Endodermal cell (in vitro differentiated cells): ENCODE measurements around the gene ADAMTS17. TPM values are rescaled to one million over a fixed set of nuclear protein-coding genes. Genes with fewer than 3 reads are reported as not detected.
"Not testable (repeated sequence)": the region's sequence is repeated elsewhere in the genome, so short reads cannot be mapped to it uniquely, and the experiment has no call there.

ENCODE experiments used
- DNase-seq: peaks from one replicate; pipeline ENCODE4 v3.0.0-alpha.2; 2017
- H3K27ac ChIP-seq: 2 replicates; pipeline ENCODE4 v1.5.1; 2013; ENCODE audit warnings: mild to moderate bottlenecking, low read depth, low read length, moderate library complexity
- H3K27me3 ChIP-seq: 2 replicates; pipeline ENCODE4 v1.6.1; 2013; ENCODE audit warnings: mild to moderate bottlenecking, low read length, moderate library complexity; ENCODE audit not compliant: insufficient read depth, control insufficient read depth, poor library complexity, severe bottlenecking
- H3K36me3 ChIP-seq: 2 replicates; pipeline ENCODE4 v1.7.0; 2013; ENCODE audit warnings: mild to moderate bottlenecking, low read length, moderate library complexity; ENCODE audit not compliant: control insufficient read depth, insufficient read depth
- H3K4me1 ChIP-seq: one replicate; pipeline ENCODE4 v1.7.0; 2013; ENCODE audit warnings: low read length; ENCODE audit not compliant: control insufficient read depth, insufficient read depth
- H3K4me3 ChIP-seq: 2 replicates; pipeline ENCODE4 v1.5.1; 2013; ENCODE audit warnings: mild to moderate bottlenecking, low read length, moderate library complexity
- H3K9ac ChIP-seq: 2 replicates; pipeline ENCODE4 v1.6.1; 2013; ENCODE audit warnings: mild to moderate bottlenecking, low read length, moderate library complexity; ENCODE audit not compliant: poor library complexity, severe bottlenecking; ENCODE audit errors: extremely low read depth
- H3K9me3 ChIP-seq: 2 replicates; pipeline ENCODE4 v1.6.1; 2013; ENCODE audit warnings: mild to moderate bottlenecking, low read length, moderate library complexity; ENCODE audit not compliant: control insufficient read depth
- H3K27ac Mint-ChIP-seq: 2 replicates; pipeline ENCODE4 v1.8.0; 2020; ENCODE audit warnings: mixed read lengths
- H3K27me3 Mint-ChIP-seq: 2 replicates; pipeline ENCODE4 v1.8.0; 2021; ENCODE audit warnings: mild to moderate bottlenecking, mixed read lengths; ENCODE audit not compliant: insufficient read depth
- H3K36me3 Mint-ChIP-seq: 2 replicates; pipeline ENCODE4 v1.8.0; 2020; ENCODE audit warnings: low read depth, mixed read lengths
- H3K4me1 Mint-ChIP-seq: 2 replicates; pipeline ENCODE4 v1.8.0; 2020; ENCODE audit warnings: mixed read lengths
- H3K4me3 Mint-ChIP-seq: 2 replicates; pipeline ENCODE4 v1.8.0; 2020; ENCODE audit warnings: mild to moderate bottlenecking, moderate library complexity, mixed read lengths
- H3K9me3 Mint-ChIP-seq: 2 replicates; pipeline ENCODE4 v1.8.0; 2020; ENCODE audit warnings: mild to moderate bottlenecking, mixed read lengths
- WGBS, 2 experiments: methylation state at CpG; one replicate each; pipeline versions ENCODE4 v1.1.5 to v1.1.7; 2013; ENCODE audit warnings: missing lambda C conversion rate in 2 of 2, mixed read lengths in 1 of 2; ENCODE audit not compliant: insufficient coverage in 1 of 2, insufficient read length in 1 of 2; 5-methylcytosine and 5-hydroxymethylcytosine counted together
- total RNA-seq, 2 donors: library from RNA; stranded (reverse); fragmentation: NEBNext Ultra II Directional in 1 of 2; extraction: Animal tissue kit (Norgen Biotek cat#: 25700) in 1 of 2; gene quantifications; 2 replicates in 1 of 2; 3 replicates in 1 of 2; pipeline ENCODE4 v1.2.1, GENCODE V29; 2021
- TF ChIP-seq, protein P1 (sequence below): fragments of 200-600 bp; sonication (generic); conservative IDR thresholded peaks from 2 replicates; pipeline ENCODE4 v1.5.0; 2021; ENCODE audit warnings: antibody characterized with exemption, mild to moderate bottlenecking

ADAMTS17 gene
- total RNA-seq, 2 donors from 2014 or later = 0.82 to 2.3 TPM

DNA sequence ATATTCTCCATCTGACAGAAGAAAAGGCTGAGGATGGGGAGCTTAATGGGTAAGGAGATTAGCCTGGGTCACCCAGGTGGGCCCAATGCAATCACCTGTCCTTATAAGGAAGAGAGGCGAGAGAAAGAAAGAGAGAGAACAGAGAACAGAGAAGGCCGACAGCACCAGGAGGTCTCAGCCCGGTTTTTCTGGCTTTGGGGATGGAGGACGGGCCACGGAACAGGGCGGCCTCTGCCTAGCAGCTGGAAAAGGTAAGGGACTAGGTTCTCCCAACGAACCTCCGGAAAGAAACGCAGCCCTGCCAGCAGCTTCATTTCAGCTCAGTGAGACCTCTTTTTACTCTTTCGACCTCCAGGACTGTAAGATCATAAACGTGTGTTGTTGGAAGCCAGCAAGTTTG, 412.5 kb downstream of the ADAMTS17 start:
- H3K27me3 Mint-ChIP-seq = peaks cover 76% of the 10 kb centered on the region
- peaks cover 62% of the 10 kb centered on the region for H3K27me3 ChIP-seq
- no peaks in the 10 kb centered on the region for H3K4me1 ChIP-seq
- H3K9me3 ChIP-seq = no peaks in the 10 kb centered on the region
- WGBS, 2 experiments = 35 to 40% methylated on average over 10 to 11 of the region's 11 CpGs
- no peaks in the 10 kb centered on the region for H3K36me3 Mint-ChIP-seq
- peak; percentile 80 for DNase-seq
- H3K36me3 ChIP-seq = no peaks in the 10 kb centered on the region
- H3K9ac ChIP-seq = no peak overlapping the region
- H3K27ac ChIP-seq = no peak overlapping the region
- H3K27ac Mint-ChIP-seq = no peak overlapping the region
- peak overlapping the region; percentile 66 for H3K4me3 Mint-ChIP-seq
- peaks cover 6% of the 10 kb centered on the region for H3K9me3 Mint-ChIP-seq
- H3K4me1 Mint-ChIP-seq = peaks cover 11% of the 10 kb centered on the region
- no peak overlapping the region for H3K4me3 ChIP-seq
- TF ChIP-seq, protein P1, sequence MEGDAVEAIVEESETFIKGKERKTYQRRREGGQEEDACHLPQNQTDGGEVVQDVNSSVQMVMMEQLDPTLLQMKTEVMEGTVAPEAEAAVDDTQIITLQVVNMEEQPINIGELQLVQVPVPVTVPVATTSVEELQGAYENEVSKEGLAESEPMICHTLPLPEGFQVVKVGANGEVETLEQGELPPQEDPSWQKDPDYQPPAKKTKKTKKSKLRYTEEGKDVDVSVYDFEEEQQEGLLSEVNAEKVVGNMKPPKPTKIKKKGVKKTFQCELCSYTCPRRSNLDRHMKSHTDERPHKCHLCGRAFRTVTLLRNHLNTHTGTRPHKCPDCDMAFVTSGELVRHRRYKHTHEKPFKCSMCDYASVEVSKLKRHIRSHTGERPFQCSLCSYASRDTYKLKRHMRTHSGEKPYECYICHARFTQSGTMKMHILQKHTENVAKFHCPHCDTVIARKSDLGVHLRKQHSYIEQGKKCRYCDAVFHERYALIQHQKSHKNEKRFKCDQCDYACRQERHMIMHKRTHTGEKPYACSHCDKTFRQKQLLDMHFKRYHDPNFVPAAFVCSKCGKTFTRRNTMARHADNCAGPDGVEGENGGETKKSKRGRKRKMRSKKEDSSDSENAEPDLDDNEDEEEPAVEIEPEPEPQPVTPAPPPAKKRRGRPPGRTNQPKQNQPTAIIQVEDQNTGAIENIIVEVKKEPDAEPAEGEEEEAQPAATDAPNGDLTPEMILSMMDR = no peak

DNA sequence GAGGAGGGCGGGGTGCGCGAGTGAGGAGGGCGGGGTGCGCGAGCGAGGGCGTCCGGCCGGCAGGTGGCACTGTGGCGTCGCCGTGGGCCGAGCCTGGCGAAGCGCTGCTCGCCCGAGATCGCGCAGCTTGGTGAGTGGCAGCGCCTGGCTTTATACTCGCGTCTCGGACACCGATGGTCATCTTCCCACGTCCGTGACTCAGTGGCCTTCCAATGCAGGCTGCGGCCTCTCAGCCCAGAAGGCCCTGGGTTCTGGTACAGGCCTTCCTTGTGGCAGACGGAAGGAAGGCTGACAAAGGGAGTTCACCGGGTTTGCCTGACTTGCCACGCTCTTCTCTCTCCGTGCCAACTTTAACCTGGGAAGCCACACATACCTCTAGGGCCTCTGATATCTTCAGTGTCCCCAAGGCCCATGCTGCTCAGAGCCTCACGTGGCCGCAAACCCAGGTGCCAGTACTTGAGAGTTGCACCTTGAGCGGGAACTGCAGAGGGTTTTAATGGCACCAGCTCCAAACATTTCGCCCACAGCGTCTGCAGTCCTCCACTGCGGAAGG, 413.3 kb downstream of the ADAMTS17 start:
- DNase-seq = peak; percentile 79
- WGBS, 2 experiments = 2 to 3% methylated on average over 20 to 38 of the region's 38 CpGs
- H3K9ac ChIP-seq = no peak overlapping the region
- no peak overlapping the region for H3K27ac ChIP-seq
- Mint-ChIP-seq H3K36me3 (no peaks in the 10 kb centered on the region), H3K27ac (no peak overlapping the region), H3K27me3 (peaks cover 76% of the 10 kb centered on the region), H3K4me1 (peaks cover 11% of the 10 kb centered on the region), H3K4me3 (peak overlapping the region; percentile 66), H3K9me3 (peaks cover 6% of the 10 kb centered on the region)
- no peaks in the 10 kb centered on the region for H3K36me3 ChIP-seq
- peak overlapping the region; percentile 77 for H3K4me3 ChIP-seq
- no peaks in the 10 kb centered on the region for H3K4me1 ChIP-seq
- TF ChIP-seq, protein P1 = peak; percentile 78
- H3K27me3 ChIP-seq = peaks cover 54% of the 10 kb centered on the region
- no peaks in the 10 kb centered on the region for H3K9me3 ChIP-seq

DNA sequence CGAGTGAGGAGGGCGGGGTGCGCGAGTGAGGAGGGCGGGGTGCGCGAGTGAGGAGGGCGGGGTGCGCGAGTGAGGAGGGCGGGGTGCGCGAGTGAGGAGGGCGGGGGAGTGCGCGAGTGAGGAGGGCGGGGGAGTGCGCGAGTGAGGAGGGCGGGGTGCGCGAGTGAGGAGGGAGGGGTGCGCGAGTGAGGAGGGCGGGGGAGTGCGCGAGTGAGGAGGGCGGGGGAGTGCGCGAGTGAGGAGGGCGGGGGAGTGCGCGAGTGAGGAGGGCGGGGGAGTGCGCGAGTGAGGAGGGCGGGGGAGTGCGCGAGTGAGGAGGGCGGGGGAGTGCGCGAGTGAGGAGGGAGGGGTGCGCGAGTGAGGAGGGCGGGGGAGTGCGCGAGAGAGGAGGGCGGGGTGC, 415.2 kb downstream of the ADAMTS17 start:
- DNase-seq, H3K36me3 Mint-ChIP-seq, H3K9me3 Mint-ChIP-seq, H3K27ac Mint-ChIP-seq, H3K36me3 ChIP-seq, H3K9me3 ChIP-seq, H3K9ac ChIP-seq, H3K4me1 ChIP-seq, H3K27ac ChIP-seq, H3K4me3 ChIP-seq: not testable (repeated sequence)
- WGBS, 2 experiments = no CpG with 5 or more reads among the region's 48 CpGs
- H3K4me3 Mint-ChIP-seq = peak overlapping the region; percentile 70
- peaks cover 11% of the 10 kb centered on the region for H3K4me1 Mint-ChIP-seq
- peaks cover 69% of the 10 kb centered on the region for H3K27me3 Mint-ChIP-seq
- H3K27me3 ChIP-seq = peaks cover 46% of the 10 kb centered on the region
